ENCODE measurements around the gene ADAMTS4.

ADAMTS4 gene

DNA sequence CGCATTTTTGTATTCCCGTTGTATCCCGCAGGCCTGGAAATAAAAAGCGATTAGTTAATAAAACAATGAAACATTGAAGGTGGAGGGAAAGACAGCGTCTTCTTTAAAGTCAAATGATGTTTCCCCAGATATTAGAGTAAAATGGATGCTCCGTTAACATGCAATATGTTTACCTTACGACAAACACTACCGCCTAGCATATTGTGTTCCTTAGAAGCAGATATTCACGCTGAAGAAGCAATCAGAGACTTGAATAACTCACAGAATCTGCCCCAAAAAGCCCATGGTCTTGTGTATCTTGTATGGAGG, 21.0 kb downstream of the ADAMTS4 start:
- H3K4me3 ChIP-seq (replicated peaks; ENCODE audit: low read depth, low read length), result peak overlapping the region; percentile 81
- TF ChIP-seq CTCF (IDR thresholded peaks at IDR 0.05; ENCODE audit: low read depth, low read length, missing control alignments), result no peak
- no peak for DNase-seq (ENCODE audit: extremely low read depth, low read depth)

DNA sequence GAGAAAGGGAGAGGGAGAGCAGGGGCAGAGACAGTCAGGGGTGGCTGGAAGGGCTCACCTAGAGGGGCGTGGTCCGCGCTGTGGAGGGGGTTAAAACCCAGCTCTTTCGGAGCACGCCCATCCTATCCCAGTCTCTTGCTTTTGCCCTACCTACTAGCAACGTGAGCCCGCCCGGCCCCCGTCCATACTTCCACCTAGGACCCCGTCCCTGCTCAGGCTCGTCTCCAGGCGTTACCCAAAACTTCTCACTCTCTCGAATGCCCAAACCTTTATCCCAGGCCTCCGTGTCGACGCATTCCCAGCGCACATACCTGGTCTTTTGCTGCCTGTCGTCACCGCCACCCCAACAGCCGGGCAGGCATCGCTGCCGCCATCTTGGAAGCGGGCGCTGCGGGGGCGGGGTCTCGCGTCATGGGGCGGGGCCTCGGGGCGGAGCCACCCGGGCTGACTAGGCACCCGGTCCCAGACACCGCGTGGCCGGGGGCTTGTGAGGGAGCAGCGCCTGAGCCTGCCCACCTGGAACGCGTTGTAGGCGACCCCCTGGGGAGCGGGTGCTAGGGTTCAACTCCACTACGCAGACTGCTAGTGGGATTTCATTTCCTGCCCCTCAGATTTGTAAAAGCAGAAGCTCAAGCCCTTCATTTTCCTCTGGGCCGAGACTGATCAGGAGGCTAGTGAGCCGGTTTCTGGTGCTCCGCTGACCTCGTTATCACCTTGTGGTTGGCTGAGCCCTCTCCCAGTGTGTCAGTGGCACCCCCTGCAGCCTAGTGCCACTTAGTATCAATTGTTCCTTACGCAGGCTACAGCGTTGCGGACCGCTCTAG, 21.5 kb downstream of the ADAMTS4 start, which contains the start of gene B4GALT3:
B4GALT3 (minus strand) TSS at position 396 of the 824 bp plus-strand sequence. CDS start 1,447 bp downstream, outside the sequence.
- peak within 1 kb of the TSS; percentile 81 for H3K4me3 ChIP-seq (replicated peaks; ENCODE audit: low read depth, low read length)
- no peak for DNase-seq (ENCODE audit: extremely low read depth, low read depth)
- no peak for TF ChIP-seq CTCF (IDR thresholded peaks at IDR 0.05; ENCODE audit: low read depth, low read length, missing control alignments)

- no peak for DNase-seq (ENCODE audit: extremely low read depth, low read depth)
- TF ChIP-seq CTCF (IDR thresholded peaks at IDR 0.05; ENCODE audit: low read depth, low read length, missing control alignments), result no peak
- peak overlapping the region; percentile 81 for H3K4me3 ChIP-seq (replicated peaks; ENCODE audit: low read depth, low read length)
These were observed 22.3 kb downstream of the ADAMTS4 start for GRCh38 chr1:161176468-161177111.

DNA sequence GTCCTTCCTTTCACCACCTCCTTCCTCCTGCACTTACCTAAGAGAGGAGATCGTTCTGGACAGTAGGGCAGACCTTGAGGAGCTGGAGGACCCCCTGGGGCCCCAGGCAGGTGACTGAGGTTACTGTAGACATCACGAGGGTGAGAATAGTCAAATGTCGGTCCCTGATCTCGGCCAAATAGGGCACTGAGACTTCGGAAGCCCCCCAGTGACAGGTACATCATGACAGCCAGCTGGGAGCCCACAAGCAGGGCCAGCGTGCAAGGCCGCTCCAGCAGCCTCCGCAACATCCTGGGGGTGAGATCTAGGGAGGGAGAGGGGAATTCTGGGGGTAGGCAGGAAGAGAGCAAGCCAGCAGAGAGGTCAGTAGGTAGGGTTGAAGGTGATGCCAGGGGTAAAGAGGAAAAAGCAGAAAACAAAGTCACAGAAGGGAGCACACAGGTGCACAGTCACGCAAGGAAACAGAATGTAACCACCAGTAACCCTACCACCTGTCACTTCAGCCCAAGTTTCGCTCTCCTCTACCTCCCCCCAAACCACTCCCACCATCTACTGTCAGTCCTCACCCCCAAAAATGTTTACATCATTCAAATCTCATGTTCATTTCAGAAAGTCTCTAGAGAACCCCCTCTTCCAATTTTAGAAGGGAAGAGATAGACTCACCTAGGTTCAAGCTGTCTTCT, 22.9 kb downstream of the ADAMTS4 start:
- TF ChIP-seq CTCF (IDR thresholded peaks at IDR 0.05; ENCODE audit: low read depth, low read length, missing control alignments), result no peak
- peak overlapping the region; percentile 81 for H3K4me3 ChIP-seq (replicated peaks; ENCODE audit: low read depth, low read length)
- DNase-seq (ENCODE audit: extremely low read depth, low read depth), result no peak

DNA sequence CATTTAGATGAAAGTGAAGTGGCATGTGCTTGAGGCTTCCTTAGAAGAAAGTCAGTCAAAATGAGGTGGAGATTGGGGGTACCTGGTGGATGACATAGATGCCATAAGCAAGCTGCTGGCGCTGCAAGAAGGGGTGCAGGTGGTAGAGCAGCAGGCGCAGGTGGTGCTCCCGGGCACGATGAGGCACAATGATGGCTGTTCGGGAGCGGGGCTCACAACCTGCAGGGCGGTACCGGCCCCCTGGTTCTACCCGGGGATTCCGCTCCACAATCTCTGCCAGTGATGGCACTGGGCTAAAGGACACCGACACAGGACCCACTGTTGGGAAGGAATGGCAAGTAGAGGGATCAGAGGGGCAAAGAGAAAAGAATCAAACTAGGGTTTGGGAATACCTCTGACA, 23.9 kb downstream of the ADAMTS4 start:
- H3K4me3 ChIP-seq (replicated peaks; ENCODE audit: low read depth, low read length), result no peak overlapping the region
- no peak for DNase-seq (ENCODE audit: extremely low read depth, low read depth)
- no peak for TF ChIP-seq CTCF (IDR thresholded peaks at IDR 0.05; ENCODE audit: low read depth, low read length, missing control alignments)

- H3K4me3 ChIP-seq (replicated peaks; ENCODE audit: low read depth, low read length), result no peak overlapping the region
- no peak for DNase-seq (ENCODE audit: extremely low read depth, low read depth)
- TF ChIP-seq CTCF (IDR thresholded peaks at IDR 0.05; ENCODE audit: low read depth, low read length, missing control alignments), result no peak
These were observed 25.1 kb downstream of the ADAMTS4 start for GRCh38 chr1:161173711-161174110.

Data from HFF-Myc (cell line).